Sigmoid colon (tissue), 4 donors: Measurements from ENCODE around the gene SYNJ2.

Experiments used
- EP300 ChIP-seq, 4 donors: sonication (generic); formaldehyde crosslinking; IDR thresholded peaks; one replicate each; pipeline ENCODE4 v1.6.1; 2017; ENCODE audit warnings: antibody characterized with exemption in 4 of 4
- POLR2A ChIP-seq, 2 donors: fragments of 450-650 bp; IDR thresholded peaks; one replicate each; pipeline ENCODE4 v1.6.1; 2016; ENCODE audit warnings: antibody characterized with exemption in 2 of 2, mild to moderate bottlenecking in 2 of 2, moderate library complexity in 2 of 2
- TF ChIP-seq, protein P1 (sequence below), 4 experiments: fragments of 450-650 bp in 3 of 4; fragments of 200-600 bp in 1 of 4; IDR thresholded peaks; one replicate each; pipeline ENCODE4 v1.5.1; 2016 to 2019; ENCODE audit warnings: antibody characterized with exemption in 4 of 4, mild to moderate bottlenecking in 3 of 4, moderate library complexity in 2 of 4

DNA sequence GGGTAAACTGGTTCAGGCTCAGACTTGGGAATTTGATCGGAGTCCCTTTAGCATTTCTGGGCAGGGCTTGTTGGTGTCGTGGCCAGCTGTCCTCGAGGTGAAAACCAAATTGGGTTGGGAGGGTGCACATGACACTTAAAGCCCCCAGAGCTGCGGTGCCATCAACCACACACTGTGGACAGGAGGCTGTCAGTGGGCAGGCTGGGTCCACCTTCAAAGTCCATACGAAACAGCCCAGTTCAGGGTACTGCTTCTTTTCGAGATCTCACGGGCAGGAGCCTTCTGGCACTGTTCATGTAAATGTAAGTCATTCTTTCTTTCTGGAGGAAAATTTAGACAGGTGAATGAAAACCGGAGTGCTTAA lies 7.0 kb downstream of the SYNJ2 start:
- TF ChIP-seq POLR2A (IDR thresholded peaks at IDR 0.05): no peak
- TF ChIP-seq, protein P1, sequence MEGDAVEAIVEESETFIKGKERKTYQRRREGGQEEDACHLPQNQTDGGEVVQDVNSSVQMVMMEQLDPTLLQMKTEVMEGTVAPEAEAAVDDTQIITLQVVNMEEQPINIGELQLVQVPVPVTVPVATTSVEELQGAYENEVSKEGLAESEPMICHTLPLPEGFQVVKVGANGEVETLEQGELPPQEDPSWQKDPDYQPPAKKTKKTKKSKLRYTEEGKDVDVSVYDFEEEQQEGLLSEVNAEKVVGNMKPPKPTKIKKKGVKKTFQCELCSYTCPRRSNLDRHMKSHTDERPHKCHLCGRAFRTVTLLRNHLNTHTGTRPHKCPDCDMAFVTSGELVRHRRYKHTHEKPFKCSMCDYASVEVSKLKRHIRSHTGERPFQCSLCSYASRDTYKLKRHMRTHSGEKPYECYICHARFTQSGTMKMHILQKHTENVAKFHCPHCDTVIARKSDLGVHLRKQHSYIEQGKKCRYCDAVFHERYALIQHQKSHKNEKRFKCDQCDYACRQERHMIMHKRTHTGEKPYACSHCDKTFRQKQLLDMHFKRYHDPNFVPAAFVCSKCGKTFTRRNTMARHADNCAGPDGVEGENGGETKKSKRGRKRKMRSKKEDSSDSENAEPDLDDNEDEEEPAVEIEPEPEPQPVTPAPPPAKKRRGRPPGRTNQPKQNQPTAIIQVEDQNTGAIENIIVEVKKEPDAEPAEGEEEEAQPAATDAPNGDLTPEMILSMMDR (IDR thresholded peaks at IDR 0.05): no peak
- no peak for TF ChIP-seq EP300 (IDR thresholded peaks at IDR 0.05)
